Left colon (tissue), 2 donors: ENCODE measurements around the gene PFKFB1. TPM values are rescaled to one million over a fixed set of nuclear protein-coding genes. Genes with fewer than 3 reads are reported as not detected.

Experiments used
- ATAC-seq: fragments of 200-7000 bp; cut with Tn5 transposase; one replicate; pipeline ENCODE4 v1.9.1; 2020; ENCODE audit warnings: mild to moderate bottlenecking, moderate library complexity
- DNase-seq, 2 donors: peaks; one replicate each; pipeline ENCODE4 v3.0.0-alpha.2; 2020
- intact Hi-C, 2 donors: fragments of 100-400 bp; cut with DNase I in 1 of 2; cut with micrococcal nuclease in 1 of 2; formaldehyde crosslinking; loops; one replicate each; pipeline versions ENCODE4 v1.11.2 to v1.14.0; 2022; cut with DNase I, micrococcal nuclease
- long read RNA-seq: library from polyadenylated mRNA; unstranded; transcript quantifications from one replicate; pipeline ENCODE4 v2.0.0, GENCODE V29; 2021
- total RNA-seq, 2 donors: library from RNA; stranded (reverse); fragmentation: NEBNext Ultra II Directional; extraction: Animal tissue kit (Norgen Biotek cat#: 25700); gene quantifications; one replicate each; pipeline ENCODE4 v1.2.1, GENCODE V29; 2021
- donor health status: DM: no; HTN: no; CAD: no.
- donor health status: DM: yes; HTN: yes; CAD: no.

Gene PFKFB1
- under 1 TPM; 0.31 to 0.34 TPM for total RNA-seq
- long read RNA-seq: 0 reads

GRCh38 chrX:54994099-54994498, at the start of gene PFKFB1:
TSS of gene PFKFB1 (minus strand) at chrX:54994188. CDS start at chrX:54994007, 181 bp downstream.
- ATAC-seq: no peak
- DNase-seq: no peak
- intact Hi-C loops: no loop called here

- DNase-seq: no peak
- ATAC-seq: no peak
- intact Hi-C loops: no loop called here
Measured at GRCh38 chrX:55041514-55041913, 47.5 kb upstream of the PFKFB1 start.

- no peak for ATAC-seq
- intact Hi-C loops: no loop called here
- DNase-seq: no peak
Measured at GRCh38 chrX:55039471-55039870, 45.5 kb upstream of the PFKFB1 start.

GRCh38 chrX:55033429-55033828, 39.4 kb upstream of the PFKFB1 start:
- no peak for ATAC-seq
- DNase-seq: no peak
- intact Hi-C loops: no loop called here

GRCh38 chrX:55030271-55031205, 36.5 kb upstream of the PFKFB1 start, which contains the start of gene ALAS2:
TSS of gene ALAS2 (minus strand) at chrX:55030977. CDS start at chrX:55026000, 4,977 bp downstream.
- DNase-seq (no peak), ATAC-seq (no peak)
- intact Hi-C loops: no loop called here

- ATAC-seq (no peak), DNase-seq (no peak)
- intact Hi-C loops: no loop called here
Measured at GRCh38 chrX:55029291-55029690, 35.3 kb upstream of the PFKFB1 start.

GRCh38 chrX:55028611-55029010, 34.6 kb upstream of the PFKFB1 start:
- DNase-seq: no peak
- intact Hi-C loops: no loop called here

GRCh38 chrX:55028040-55028439, 34.1 kb upstream of the PFKFB1 start:
- DNase-seq (no peak), ATAC-seq (no peak)
- intact Hi-C loops: no loop called here

More at GRCh38 chrX:55028611-55029010, 34.6 kb upstream of the PFKFB1 start:
- no peak for ATAC-seq

- intact Hi-C loops: no loop called here
- DNase-seq: no peak
- ATAC-seq: no peak
Measured at GRCh38 chrX:55026840-55027239, 32.9 kb upstream of the PFKFB1 start.

- ATAC-seq: no peak
- no peak for DNase-seq
- intact Hi-C loops: no loop called here
Measured at GRCh38 chrX:55026143-55026542, 32.2 kb upstream of the PFKFB1 start.

- ATAC-seq (no peak), DNase-seq (no peak)
- intact Hi-C loops: no loop called here
Measured at GRCh38 chrX:55014897-55015299, 20.9 kb upstream of the PFKFB1 start.

- ATAC-seq: no peak
- intact Hi-C loops: no loop called here
Measured at GRCh38 chrX:55011294-55011693, 17.3 kb upstream of the PFKFB1 start.

GRCh38 chrX:55008571-55009358, 14.8 kb upstream of the PFKFB1 start:
- DNase-seq (no peak), ATAC-seq (no peak)
- intact Hi-C loops: loop anchor here in 1 of 2 donors (10.0 kb wide), 1 partner anchor 364 kb away; no protein-coding TSS in a partner anchor

More at GRCh38 chrX:55011294-55011693, 17.3 kb upstream of the PFKFB1 start:
- DNase-seq: no peak

- DNase-seq (peak; percentile 38 to 65), ATAC-seq (peak; percentile 96)
- intact Hi-C loops: loop anchor here in 1 of 2 donors (10.0 kb wide), 1 partner anchor 363 kb away; no protein-coding TSS in a partner anchor
Measured at GRCh38 chrX:55007656-55008055, 13.7 kb upstream of the PFKFB1 start.

- intact Hi-C loops: loop anchor here in 1 of 2 donors (10.0 kb wide), 1 partner anchor 362 kb away; no protein-coding TSS in a partner anchor
- DNase-seq (peak in 1 of 2 donors; percentile 8), ATAC-seq (no peak)
Measured at GRCh38 chrX:55006827-55007621, 13.0 kb upstream of the PFKFB1 start.

GRCh38 chrX:55005256-55005655, 11.3 kb upstream of the PFKFB1 start:
- DNase-seq: no peak
- intact Hi-C loops: loop anchor here in 1 of 2 donors (10.0 kb wide), 1 partner anchor 360 kb away; no protein-coding TSS in a partner anchor
- ATAC-seq: no peak

- DNase-seq (no peak), ATAC-seq (no peak)
- intact Hi-C loops: loop anchor here in 1 of 2 donors (10.0 kb wide), 1 partner anchor 359 kb away; no protein-coding TSS in a partner anchor
Measured at GRCh38 chrX:55004231-55004630, 10.2 kb upstream of the PFKFB1 start.
